ENCODE measurements around the gene ARPC2. TPM values are rescaled to one million over a fixed set of nuclear protein-coding genes. Genes with fewer than 3 reads are reported as not detected.

Gene ARPC2
- polyA plus RNA-seq, 1 donor from 2014 or later, result 167 TPM

DNA sequence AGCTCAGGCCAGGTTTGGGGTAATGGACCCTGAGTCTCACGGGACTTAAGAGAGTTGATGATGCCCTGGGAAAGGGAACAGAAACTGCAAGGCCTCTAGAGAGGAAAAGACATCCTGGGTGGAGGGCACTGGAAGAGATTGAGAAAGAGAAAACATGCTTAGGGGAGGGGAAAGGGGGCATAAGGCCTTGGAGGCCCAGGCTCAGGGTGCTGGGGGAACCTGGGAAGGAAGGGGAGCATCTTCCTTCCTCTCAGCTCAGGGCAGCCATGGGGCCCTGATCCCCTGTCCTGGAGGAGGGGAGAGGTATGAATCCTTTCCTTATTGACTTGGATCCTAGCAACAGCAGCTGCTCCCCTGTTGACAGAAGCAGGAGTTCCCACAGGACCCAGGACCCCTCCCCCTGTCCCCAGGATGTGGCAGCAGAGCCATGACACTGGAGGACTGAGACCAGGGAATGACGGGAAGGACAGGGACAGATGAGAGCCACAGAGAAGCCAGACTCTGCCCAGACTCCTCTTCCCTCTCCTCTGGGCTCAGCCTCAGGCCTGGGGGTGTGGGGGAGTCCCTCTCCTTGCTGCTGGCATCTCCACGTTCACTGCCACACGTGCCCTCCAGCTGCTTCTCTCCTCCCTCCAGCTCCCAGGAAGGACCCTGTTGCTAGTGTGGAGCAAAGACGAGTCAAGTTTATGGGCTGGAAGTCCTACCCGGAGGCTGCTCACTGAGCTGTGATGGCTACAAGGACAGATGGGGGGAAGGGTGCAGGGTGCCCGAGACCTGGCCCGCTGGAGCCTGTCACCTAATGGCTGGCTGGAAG lies 44.6 kb downstream of the ARPC2 start:
- TF ChIP-seq TAF1 (IDR thresholded peaks at IDR 0.05; ENCODE audit: low read depth) (no peak), EP300 (conservative IDR thresholded peaks at IDR 0.05; ENCODE audit: poor library complexity, severe bottlenecking) (no peak), MXI1 (conservative IDR thresholded peaks at IDR 0.05; ENCODE audit: poor library complexity, severe bottlenecking) (no peak)
- H3K27me3 ChIP-seq (ENCODE audit: insufficient read depth, low read depth, low read length), result no peaks in the 10 kb centered on the region
- H3K9ac ChIP-seq (ENCODE audit: low read length), result no peak overlapping the region
- no peak overlapping the region for H3K4me2 ChIP-seq (ENCODE audit: low read length)
- no peaks in the 10 kb centered on the region for H3K36me3 ChIP-seq (ENCODE audit: insufficient read depth, low read length)
- H4K20me1 ChIP-seq (ENCODE audit: insufficient read depth), result no peaks in the 10 kb centered on the region
- H3K27ac ChIP-seq (ENCODE audit: low read length), result no peak overlapping the region
- no peaks in the 10 kb centered on the region for H3K9me2 ChIP-seq (ENCODE audit: insufficient read depth, low read length)
- H3F3A ChIP-seq (ENCODE audit: insufficient read depth, low read length, poor library complexity, severe bottlenecking), result no peaks in the 10 kb centered on the region
- no peak overlapping the region for H2AFZ ChIP-seq (ENCODE audit: low read depth, low read length)
- no peak overlapping the region for H3K4me3 ChIP-seq (ENCODE audit: low read length)
- H3K9me3 ChIP-seq (ENCODE audit: low read length), result no peaks in the 10 kb centered on the region
- no peaks in the 10 kb centered on the region for H3K79me2 ChIP-seq (replicated peaks; ENCODE audit: insufficient read depth, low read length)

DNA sequence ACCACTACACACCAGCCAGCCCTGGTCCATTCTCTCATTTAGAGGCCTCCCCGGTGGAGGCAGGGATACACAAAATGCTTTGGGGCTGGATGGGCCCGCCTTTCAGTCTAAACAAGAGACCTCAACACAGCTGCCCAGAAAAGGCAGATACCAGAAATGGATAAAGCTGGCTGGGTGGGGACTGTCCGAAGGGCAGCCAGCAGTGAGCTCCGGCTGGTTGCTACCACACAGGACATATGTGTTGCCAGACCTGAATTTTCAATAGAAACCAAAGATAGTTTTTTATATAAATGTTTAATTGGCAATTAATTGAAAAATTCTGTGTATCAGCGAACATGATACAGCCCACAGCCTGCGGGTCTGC lies 45.2 kb downstream of the ARPC2 start:
- Histone ChIP-seq H3K27ac (ENCODE audit: low read length) (no peak overlapping the region), H3K27me3 (ENCODE audit: insufficient read depth, low read depth, low read length) (no peaks in the 10 kb centered on the region), H3F3A (ENCODE audit: insufficient read depth, low read length, poor library complexity, severe bottlenecking) (no peaks in the 10 kb centered on the region), H4K20me1 (ENCODE audit: insufficient read depth) (no peaks in the 10 kb centered on the region), H3K9ac (ENCODE audit: low read length) (no peak overlapping the region), H3K36me3 (ENCODE audit: insufficient read depth, low read length) (no peaks in the 10 kb centered on the region), H3K4me3 (ENCODE audit: low read length) (no peak overlapping the region), H2AFZ (ENCODE audit: low read depth, low read length) (no peak overlapping the region), H3K9me2 (ENCODE audit: insufficient read depth, low read length) (no peaks in the 10 kb centered on the region), H3K4me2 (ENCODE audit: low read length) (no peak overlapping the region), H3K9me3 (ENCODE audit: low read length) (no peaks in the 10 kb centered on the region), H3K79me2 (replicated peaks; ENCODE audit: insufficient read depth, low read length) (no peaks in the 10 kb centered on the region)
- TF ChIP-seq, protein P1, sequence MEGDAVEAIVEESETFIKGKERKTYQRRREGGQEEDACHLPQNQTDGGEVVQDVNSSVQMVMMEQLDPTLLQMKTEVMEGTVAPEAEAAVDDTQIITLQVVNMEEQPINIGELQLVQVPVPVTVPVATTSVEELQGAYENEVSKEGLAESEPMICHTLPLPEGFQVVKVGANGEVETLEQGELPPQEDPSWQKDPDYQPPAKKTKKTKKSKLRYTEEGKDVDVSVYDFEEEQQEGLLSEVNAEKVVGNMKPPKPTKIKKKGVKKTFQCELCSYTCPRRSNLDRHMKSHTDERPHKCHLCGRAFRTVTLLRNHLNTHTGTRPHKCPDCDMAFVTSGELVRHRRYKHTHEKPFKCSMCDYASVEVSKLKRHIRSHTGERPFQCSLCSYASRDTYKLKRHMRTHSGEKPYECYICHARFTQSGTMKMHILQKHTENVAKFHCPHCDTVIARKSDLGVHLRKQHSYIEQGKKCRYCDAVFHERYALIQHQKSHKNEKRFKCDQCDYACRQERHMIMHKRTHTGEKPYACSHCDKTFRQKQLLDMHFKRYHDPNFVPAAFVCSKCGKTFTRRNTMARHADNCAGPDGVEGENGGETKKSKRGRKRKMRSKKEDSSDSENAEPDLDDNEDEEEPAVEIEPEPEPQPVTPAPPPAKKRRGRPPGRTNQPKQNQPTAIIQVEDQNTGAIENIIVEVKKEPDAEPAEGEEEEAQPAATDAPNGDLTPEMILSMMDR (IDR thresholded peaks at IDR 0.05; ENCODE audit: poor library complexity, severe bottlenecking), result no peak
- TF ChIP-seq MXI1 (conservative IDR thresholded peaks at IDR 0.05; ENCODE audit: poor library complexity, severe bottlenecking), result no peak
- no peak for TF ChIP-seq EP300 (conservative IDR thresholded peaks at IDR 0.05; ENCODE audit: poor library complexity, severe bottlenecking)
- TF ChIP-seq EZH2 (IDR thresholded peaks at IDR 0.05; ENCODE audit: borderline replicate concordance, insufficient read depth, low read length, poor library complexity, severe bottlenecking), result no peak
- no peak for TF ChIP-seq SMC3 (conservative IDR thresholded peaks at IDR 0.05; ENCODE audit: poor library complexity)
- TF ChIP-seq TAF1 (IDR thresholded peaks at IDR 0.05; ENCODE audit: low read depth), result no peak
- no peak for TF ChIP-seq POLR2AphosphoS5 (IDR thresholded peaks at IDR 0.05)
- TF ChIP-seq RAD21 (conservative IDR thresholded peaks at IDR 0.05), result no peak
- TF ChIP-seq, protein P2, sequence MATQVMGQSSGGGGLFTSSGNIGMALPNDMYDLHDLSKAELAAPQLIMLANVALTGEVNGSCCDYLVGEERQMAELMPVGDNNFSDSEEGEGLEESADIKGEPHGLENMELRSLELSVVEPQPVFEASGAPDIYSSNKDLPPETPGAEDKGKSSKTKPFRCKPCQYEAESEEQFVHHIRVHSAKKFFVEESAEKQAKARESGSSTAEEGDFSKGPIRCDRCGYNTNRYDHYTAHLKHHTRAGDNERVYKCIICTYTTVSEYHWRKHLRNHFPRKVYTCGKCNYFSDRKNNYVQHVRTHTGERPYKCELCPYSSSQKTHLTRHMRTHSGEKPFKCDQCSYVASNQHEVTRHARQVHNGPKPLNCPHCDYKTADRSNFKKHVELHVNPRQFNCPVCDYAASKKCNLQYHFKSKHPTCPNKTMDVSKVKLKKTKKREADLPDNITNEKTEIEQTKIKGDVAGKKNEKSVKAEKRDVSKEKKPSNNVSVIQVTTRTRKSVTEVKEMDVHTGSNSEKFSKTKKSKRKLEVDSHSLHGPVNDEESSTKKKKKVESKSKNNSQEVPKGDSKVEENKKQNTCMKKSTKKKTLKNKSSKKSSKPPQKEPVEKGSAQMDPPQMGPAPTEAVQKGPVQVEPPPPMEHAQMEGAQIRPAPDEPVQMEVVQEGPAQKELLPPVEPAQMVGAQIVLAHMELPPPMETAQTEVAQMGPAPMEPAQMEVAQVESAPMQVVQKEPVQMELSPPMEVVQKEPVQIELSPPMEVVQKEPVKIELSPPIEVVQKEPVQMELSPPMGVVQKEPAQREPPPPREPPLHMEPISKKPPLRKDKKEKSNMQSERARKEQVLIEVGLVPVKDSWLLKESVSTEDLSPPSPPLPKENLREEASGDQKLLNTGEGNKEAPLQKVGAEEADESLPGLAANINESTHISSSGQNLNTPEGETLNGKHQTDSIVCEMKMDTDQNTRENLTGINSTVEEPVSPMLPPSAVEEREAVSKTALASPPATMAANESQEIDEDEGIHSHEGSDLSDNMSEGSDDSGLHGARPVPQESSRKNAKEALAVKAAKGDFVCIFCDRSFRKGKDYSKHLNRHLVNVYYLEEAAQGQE (IDR thresholded peaks at IDR 0.05; ENCODE audit: borderline replicate concordance), result no peak
